Measurements from ENCODE around the gene CREB3L4. TPM values are rescaled to one million over a fixed set of nuclear protein-coding genes. Genes with fewer than 3 reads are reported as not detected.

Gene CREB3L4
- total RNA-seq, 1 experiment from 2014 or later, result 12.3 TPM

- intact Hi-C loops (cut with micrococcal nuclease; ENCODE audit: unreplicated experiment), result no loop called here
Observed at GRCh38 chr1:154019940-154020339, 52.2 kb downstream of the CREB3L4 start.

More at GRCh38 chr1:154019940-154020339, 52.2 kb downstream of the CREB3L4 start:
- ChIA-PET POLR2A (interaction anchor here (0.6 kb wide), 1 partner anchor 229 kb away, joined by 5 read pairs; no protein-coding TSS in a partner anchor), CTCF (no interaction called here)
- H3K4me1 ChIP-seq (ENCODE audit: control insufficient read depth, insufficient read depth, low read length), result no peaks in the 10 kb centered on the region
- no peak overlapping the region for H3K4me3 ChIP-seq (ENCODE audit: low read depth in 2 of 2, low read length in 2 of 2)
- H3K36me3 ChIP-seq (ENCODE audit: control insufficient read depth, insufficient read depth, low read length), result no peaks in the 10 kb centered on the region
- in situ Hi-C loops (cut with HindIII; ENCODE audit: low pct_unique_long_range_greater_than_20kb, low sequenced_read_pairs), result no loop called here
- no TSS peak for BruUV-seq (replicated peaks)
- ATAC-seq (no peak), DNase-seq (ENCODE audit: low read depth, low spot score) (no peak)
- H3K9me3 ChIP-seq (ENCODE audit: control insufficient read depth, insufficient read depth, low read depth, low read length), result no peaks in the 10 kb centered on the region
- H3K27ac ChIP-seq (ENCODE audit: low read length), result no peak overlapping the region
- H3K27me3 ChIP-seq (ENCODE audit: control insufficient read depth, insufficient read depth, low read length), result no peaks in the 10 kb centered on the region
- no peak for TF ChIP-seq SIN3A (IDR thresholded peaks at IDR 0.05; ENCODE audit: borderline replicate concordance, insufficient read depth, low read depth, low read length)
- TF ChIP-seq TCF7L2 (IDR thresholded peaks at IDR 0.05; ENCODE audit: low read depth, low read length), result no peak
- TF ChIP-seq REST (IDR thresholded peaks at IDR 0.05; ENCODE audit: insufficient read depth in 1 of 2, low read depth in 2 of 2, low read length in 1 of 2), result no peak
- no peak for TF ChIP-seq POLR2AphosphoS5 (IDR thresholded peaks at IDR 0.05; ENCODE audit: low read depth, low read length)
- TF ChIP-seq CTCF (IDR thresholded peaks at IDR 0.05), result no peak

Small RNA genes lying within 50 kb of the gene (microRNA-seq; reads per million reads assigned to microRNA genes)
- gene MIR6737 (ENCODE audit: unreplicated experiment), result 1.6 reads per million

Other genes starting within 250 kb of the CREB3L4 start
- gene INTS3, start 239.9 kb upstream of the CREB3L4 start, total RNA-seq (2021; ENCODE audit: unreplicated experiment), result 77.3 TPM
- gene SLC27A3, start 192.5 kb upstream of the CREB3L4 start, total RNA-seq (2021; ENCODE audit: unreplicated experiment), result 8.0 TPM
- 47.2 TPM for gene GATAD2B, start 44.9 kb upstream of the CREB3L4 start, total RNA-seq (2021; ENCODE audit: unreplicated experiment)
- gene DENND4B, start 21.2 kb upstream of the CREB3L4 start, total RNA-seq (2021; ENCODE audit: unreplicated experiment), result 56.2 TPM
- gene CRTC2, start 9.3 kb upstream of the CREB3L4 start, total RNA-seq (2021; ENCODE audit: unreplicated experiment), result 39.3 TPM
- 158 TPM for gene SLC39A1, start 4.4 kb upstream of the CREB3L4 start, total RNA-seq (2021; ENCODE audit: unreplicated experiment)
- gene JTB, start 9.8 kb downstream of the CREB3L4 start, total RNA-seq (2021; ENCODE audit: unreplicated experiment), result 134 TPM
- 70.6 TPM for gene RAB13, start 18.4 kb downstream of the CREB3L4 start, total RNA-seq (2021; ENCODE audit: unreplicated experiment)
- 1,095 TPM for gene RPS27, start 22.9 kb downstream of the CREB3L4 start, total RNA-seq (2021; ENCODE audit: unreplicated experiment)
- gene NUP210L, start 187.2 kb downstream of the CREB3L4 start, total RNA-seq (2021; ENCODE audit: unreplicated experiment), result 0.05 TPM
- 545 TPM for gene TPM3, start 224.2 kb downstream of the CREB3L4 start, total RNA-seq (2021; ENCODE audit: unreplicated experiment)
- not detected for gene CFAP141, start 238.4 kb downstream of the CREB3L4 start, total RNA-seq (2021; ENCODE audit: unreplicated experiment)

Measured in Panc1 (cell line).